GM18870 (cell line): ENCODE results near the gene ITCH.
"Not testable (repeated sequence)": the region's sequence is repeated elsewhere in the genome, so short reads cannot be mapped to it uniquely, and the experiment has no call there.

Experiments used
- ATAC-seq: cut with Tn5 transposase; IDR thresholded peaks from one replicate; pipeline ENCODE4 v1.9.1; 2021; ENCODE audit warnings: moderate library complexity; ENCODE audit not compliant: unreplicated experiment

Gene ITCH

GRCh38 chr20:34412453-34412852 is 49.4 kb downstream of the ITCH start:
- no peak for ATAC-seq

GRCh38 chr20:34414525-34414924 is 51.5 kb downstream of the ITCH start:
- not testable (repeated sequence) for ATAC-seq

- no peak for ATAC-seq
Observed at GRCh38 chr20:34415079-34415478, 52.0 kb downstream of the ITCH start.

- no peak for ATAC-seq
Observed at GRCh38 chr20:34420146-34420545, 57.1 kb downstream of the ITCH start.

- no peak for ATAC-seq
Observed at GRCh38 chr20:34420975-34421374, 57.9 kb downstream of the ITCH start.

- ATAC-seq: no peak
Observed at GRCh38 chr20:34421766-34422466, 58.8 kb downstream of the ITCH start.

- not testable (repeated sequence) for ATAC-seq
Observed at GRCh38 chr20:34425032-34425690, 62.1 kb downstream of the ITCH start.

GRCh38 chr20:34426026-34426425 is 63.0 kb downstream of the ITCH start:
- ATAC-seq: no peak

GRCh38 chr20:34427331-34427730 is 64.3 kb downstream of the ITCH start:
- no peak for ATAC-seq

GRCh38 chr20:34427784-34428183 is 64.7 kb downstream of the ITCH start:
- no peak for ATAC-seq

- no peak for ATAC-seq
Observed at GRCh38 chr20:34431168-34431567, 68.1 kb downstream of the ITCH start.

GRCh38 chr20:34432663-34433062 is 69.6 kb downstream of the ITCH start:
- not testable (repeated sequence) for ATAC-seq

GRCh38 chr20:34433391-34433790 is 70.3 kb downstream of the ITCH start:
- ATAC-seq: no peak

GRCh38 chr20:34435589-34435988 is 72.5 kb downstream of the ITCH start:
- ATAC-seq: no peak

GRCh38 chr20:34437330-34437986 is 74.4 kb downstream of the ITCH start:
- ATAC-seq: no peak

- no peak for ATAC-seq
Observed at GRCh38 chr20:34439168-34439567, 76.1 kb downstream of the ITCH start.

GRCh38 chr20:34441423-34441822 is 78.3 kb downstream of the ITCH start:
- ATAC-seq: not testable (repeated sequence)

- ATAC-seq: no peak
Observed at GRCh38 chr20:34443546-34443945, 80.5 kb downstream of the ITCH start.

GRCh38 chr20:34445177-34446065 is 82.3 kb downstream of the ITCH start:
- ATAC-seq: no peak

GRCh38 chr20:34448517-34448916 is 85.4 kb downstream of the ITCH start:
- ATAC-seq: no peak
